Jurkat, Clone E6-1 (cell line): Measurements from ENCODE around the gene NRG2.

Source experiments
- DNase-seq: peaks from one replicate; pipeline ENCODE4 v3.0.0-alpha.2; 2011; ENCODE audit warnings: low read depth, low spot score
- H3K4me3 ChIP-seq: 2 replicates; pipeline ENCODE4 v1.5.1; 2011; ENCODE audit warnings: mild to moderate bottlenecking, low read length, control low read depth, moderate library complexity

Gene NRG2

GRCh38 chr5:139955616-139956273 is 87.4 kb downstream of the NRG2 start:
- H3K4me3 ChIP-seq = no peak overlapping the region
- DNase-seq = no peak

GRCh38 chr5:139955053-139955605 is 88.0 kb downstream of the NRG2 start:
- DNase-seq = no peak

DNA sequence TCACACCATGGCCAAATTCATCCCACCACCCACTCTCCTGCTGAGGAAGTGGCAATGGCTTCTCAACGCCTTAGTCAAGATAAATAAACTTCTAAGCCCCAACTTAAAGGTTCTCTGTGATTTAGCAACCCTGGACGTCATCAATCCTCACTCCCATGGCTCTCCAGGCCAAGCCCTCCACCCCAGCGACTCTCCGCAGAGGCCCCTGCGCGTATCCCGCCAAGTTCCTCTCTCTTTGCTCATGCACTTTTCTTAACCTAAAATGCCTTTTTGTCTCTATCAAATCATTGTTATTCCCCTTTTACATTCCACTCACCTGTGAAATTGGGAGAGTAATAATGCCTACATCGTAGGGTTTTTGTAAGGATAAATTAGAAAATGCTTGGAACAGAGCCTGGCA is 88.6 kb downstream of the NRG2 start:
- H3K4me3 ChIP-seq = no peak overlapping the region
- DNase-seq = no peak

More at GRCh38 chr5:139955053-139955605, 88.0 kb downstream of the NRG2 start:
- no peak overlapping the region for H3K4me3 ChIP-seq

- no peak overlapping the region for H3K4me3 ChIP-seq
- DNase-seq = no peak
These were observed 89.1 kb downstream of the NRG2 start for GRCh38 chr5:139954022-139954421.

DNA sequence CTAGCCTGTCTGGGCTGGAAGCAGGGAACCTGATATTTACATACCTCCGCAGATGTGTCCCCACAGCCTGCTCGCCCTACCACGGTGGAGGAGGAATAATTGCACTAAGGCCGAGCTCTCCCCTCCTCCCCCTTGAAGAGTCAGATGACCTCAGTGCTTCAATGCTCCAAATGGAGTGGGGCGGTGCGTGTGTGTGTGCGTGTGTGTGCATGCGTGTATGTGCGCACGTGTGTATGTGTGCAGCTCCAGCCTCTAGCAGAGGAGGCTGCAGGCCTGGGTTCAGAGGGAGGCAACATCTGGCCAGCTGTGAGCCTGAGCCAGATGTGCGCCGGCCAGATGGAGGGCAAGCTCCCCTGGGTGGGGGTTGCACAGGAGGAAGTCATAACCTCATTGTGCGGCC is 90.5 kb downstream of the NRG2 start:
- no peak for DNase-seq

DNA sequence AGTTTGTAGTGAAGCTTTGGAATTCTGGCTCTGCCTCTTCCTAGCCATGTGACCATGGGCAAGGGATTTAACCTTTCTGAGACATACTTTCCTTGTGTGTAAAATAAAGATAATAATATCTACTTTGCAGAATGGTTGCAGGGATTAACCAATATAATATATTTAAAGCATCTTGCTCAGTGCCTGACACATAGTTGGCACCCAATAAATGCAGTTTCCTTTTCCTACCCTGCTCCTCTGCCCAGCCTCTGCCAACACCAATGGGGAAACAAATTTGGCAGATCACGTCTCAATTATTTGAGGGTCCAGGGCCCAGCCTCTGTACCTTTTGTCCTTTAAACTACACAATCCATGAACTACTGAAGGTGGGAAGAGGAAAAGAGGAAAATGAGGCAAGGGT is 91.1 kb downstream of the NRG2 start:
- DNase-seq = no peak
- H3K4me3 ChIP-seq = no peak overlapping the region

More for the DNA sequence above, 90.5 kb downstream of the NRG2 start:
- no peak overlapping the region for H3K4me3 ChIP-seq

GRCh38 chr5:139951296-139951924 is 91.7 kb downstream of the NRG2 start:
- DNase-seq = no peak
- H3K4me3 ChIP-seq = no peak overlapping the region

DNA sequence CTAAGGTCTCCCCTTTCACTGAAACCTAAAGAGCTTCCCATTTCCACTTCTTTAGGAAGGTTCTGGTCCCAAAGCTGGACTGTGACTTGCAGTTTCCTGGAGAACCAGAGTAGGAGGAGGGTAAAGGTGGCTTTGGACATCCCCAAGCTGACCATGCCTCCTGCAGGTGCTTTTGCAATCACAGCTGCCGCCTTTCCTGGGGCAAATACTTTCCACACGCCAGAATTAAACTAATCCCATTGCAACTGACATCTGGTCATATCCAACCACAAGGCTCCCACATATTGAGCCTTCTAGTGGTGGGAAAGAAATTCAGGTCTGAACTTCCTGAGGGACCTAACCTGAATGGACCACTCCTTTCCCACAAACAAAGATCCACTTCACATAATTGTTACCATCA is 92.7 kb downstream of the NRG2 start:
- no peak for DNase-seq
- H3K4me3 ChIP-seq = no peak overlapping the region

- no peak overlapping the region for H3K4me3 ChIP-seq
- no peak for DNase-seq
These were observed 93.4 kb downstream of the NRG2 start for GRCh38 chr5:139949710-139950109.

DNA sequence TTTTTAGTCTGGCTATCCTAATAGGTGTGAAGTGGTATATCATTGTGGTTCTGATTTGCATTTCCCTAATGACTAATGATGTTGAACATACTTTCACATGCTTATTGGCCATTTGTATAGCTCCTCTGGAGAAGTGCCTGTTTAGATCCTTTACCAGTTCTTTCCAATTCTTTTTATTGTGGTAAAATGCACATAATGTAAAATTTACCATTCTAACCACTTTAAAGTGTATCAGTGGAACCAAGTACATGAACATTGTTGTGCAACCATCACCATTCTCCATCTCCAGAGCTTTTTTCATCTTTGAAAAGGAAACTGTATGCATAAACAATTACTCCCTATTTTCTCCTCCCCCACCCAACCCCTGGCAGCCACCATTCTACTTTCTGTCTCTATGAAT is 95.4 kb downstream of the NRG2 start:
- no peak for DNase-seq
- no peak overlapping the region for H3K4me3 ChIP-seq

GRCh38 chr5:139946440-139946839 is 96.7 kb downstream of the NRG2 start:
- no peak for DNase-seq
- no peak overlapping the region for H3K4me3 ChIP-seq

- no peak overlapping the region for H3K4me3 ChIP-seq
- no peak for DNase-seq
These were observed 97.1 kb downstream of the NRG2 start for GRCh38 chr5:139946006-139946405.

- no peak for DNase-seq
- H3K4me3 ChIP-seq = no peak overlapping the region
These were observed 100.9 kb downstream of the NRG2 start for GRCh38 chr5:139942243-139942642.

GRCh38 chr5:139930406-139930805 is 112.7 kb downstream of the NRG2 start:
- H3K4me3 ChIP-seq = no peak overlapping the region
- no peak for DNase-seq

- no peak overlapping the region for H3K4me3 ChIP-seq
- no peak for DNase-seq
These were observed 116.1 kb downstream of the NRG2 start for GRCh38 chr5:139926797-139927503.

- no peak for DNase-seq
- no peak overlapping the region for H3K4me3 ChIP-seq
These were observed 117.2 kb downstream of the NRG2 start for GRCh38 chr5:139925650-139926640.

DNA sequence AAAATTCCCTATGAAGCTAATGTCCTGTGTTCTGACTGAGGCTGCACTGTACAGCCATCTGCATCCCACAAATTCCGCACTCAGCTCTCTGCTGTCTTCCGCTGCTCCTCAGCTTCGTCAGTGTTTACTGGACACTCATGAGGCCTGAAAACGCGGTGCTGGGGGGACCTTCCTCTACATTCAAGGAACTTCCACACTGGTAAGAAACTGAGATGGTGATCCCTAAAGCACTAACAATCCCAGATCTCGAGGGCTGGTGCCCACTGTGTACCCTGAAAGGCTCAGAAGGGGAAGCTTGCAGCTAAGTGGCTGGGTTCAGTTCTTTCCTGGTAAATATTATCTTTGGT is 117.9 kb downstream of the NRG2 start:
- no peak for DNase-seq
- H3K4me3 ChIP-seq = no peak overlapping the region

DNA sequence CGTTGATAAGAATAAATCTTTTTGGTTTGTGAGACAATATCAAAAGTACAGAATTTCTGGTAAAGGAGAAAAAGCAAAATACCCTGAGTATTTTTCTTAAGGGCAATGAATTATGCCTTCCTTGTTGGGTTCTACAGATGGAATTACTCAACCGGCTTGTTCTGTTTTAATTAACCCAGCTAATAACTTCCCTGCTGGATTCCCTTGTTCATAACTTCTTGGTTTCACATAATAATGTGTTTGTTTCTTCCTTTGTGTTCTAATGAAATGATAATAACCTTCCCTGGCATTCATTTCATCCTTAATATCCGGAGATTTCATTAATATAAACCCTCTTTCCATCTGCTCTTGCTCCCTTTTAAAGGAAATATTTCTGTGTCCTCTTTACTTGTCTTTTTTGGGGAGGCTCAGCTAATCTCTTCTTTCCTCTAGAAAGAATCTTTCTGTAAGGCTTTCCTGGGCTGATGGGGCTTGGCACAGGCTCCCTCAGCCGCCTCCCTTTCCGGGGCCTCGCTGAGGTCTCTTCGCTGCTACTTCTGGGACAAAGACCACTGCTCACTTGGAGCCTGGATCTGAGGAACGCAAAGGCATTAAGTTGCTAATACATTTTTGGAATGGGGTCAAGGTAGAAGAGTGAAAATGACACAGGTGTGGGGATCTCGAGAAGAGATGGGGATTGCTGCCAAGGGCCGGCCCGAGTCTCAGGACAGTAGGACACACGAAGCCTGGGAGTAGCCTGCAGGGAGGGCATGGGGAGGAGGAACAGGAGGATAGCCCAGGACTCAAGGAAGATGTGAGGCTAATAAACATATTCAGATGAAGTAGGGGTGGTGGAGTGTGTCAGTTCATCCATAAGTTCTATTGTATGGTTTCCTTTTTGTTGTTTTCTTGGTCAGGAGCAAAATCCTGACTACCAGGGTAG is 118.5 kb downstream of the NRG2 start:
- H3K4me3 ChIP-seq = no peak overlapping the region
- no peak for DNase-seq
